A549 (cell line): Measurements from ENCODE around the gene UHRF1.

Experiments used
- EHF ChIP-seq: fragments of 250-450 bp; sonication (Bioruptor Pico); IDR thresholded peaks from 2 replicates; pipeline ENCODE4 v1.5.0; 2020; ENCODE audit warnings: mild to moderate bottlenecking
- RAD21 ChIP-seq, 2 experiments: fragments of >200 bp in 1 of 2; sonication (Bioruptor Twin) in 1 of 2; formaldehyde crosslinking in 1 of 2; IDR thresholded peaks in 1 of 2; conservative IDR thresholded peaks in 1 of 2; 2 replicates in 1 of 2; 3 replicates in 1 of 2; pipeline ENCODE4 v1.6.1; 2012 to 2018; ENCODE audit warnings: inconsistent platforms in 1 of 2
- ZNF302 ChIP-seq: fragments of 250-450 bp; sonication (Bioruptor Pico); IDR thresholded peaks from 2 replicates; pipeline ENCODE4 v1.9.0; 2021; ENCODE audit warnings: inconsistent platforms, mild to moderate bottlenecking, moderate library complexity
- TF ChIP-seq, protein P1 (sequence below): fragments of 250-450 bp; sonication (Bioruptor Pico); IDR thresholded peaks from 2 replicates; pipeline ENCODE4 v1.5.0; 2021; ENCODE audit warnings: mild to moderate bottlenecking, moderate library complexity, borderline replicate concordance
- TF ChIP-seq, protein P2 (sequence below): IDR thresholded peaks from 2 replicates; pipeline ENCODE4 v1.6.1; 2012

DNA sequence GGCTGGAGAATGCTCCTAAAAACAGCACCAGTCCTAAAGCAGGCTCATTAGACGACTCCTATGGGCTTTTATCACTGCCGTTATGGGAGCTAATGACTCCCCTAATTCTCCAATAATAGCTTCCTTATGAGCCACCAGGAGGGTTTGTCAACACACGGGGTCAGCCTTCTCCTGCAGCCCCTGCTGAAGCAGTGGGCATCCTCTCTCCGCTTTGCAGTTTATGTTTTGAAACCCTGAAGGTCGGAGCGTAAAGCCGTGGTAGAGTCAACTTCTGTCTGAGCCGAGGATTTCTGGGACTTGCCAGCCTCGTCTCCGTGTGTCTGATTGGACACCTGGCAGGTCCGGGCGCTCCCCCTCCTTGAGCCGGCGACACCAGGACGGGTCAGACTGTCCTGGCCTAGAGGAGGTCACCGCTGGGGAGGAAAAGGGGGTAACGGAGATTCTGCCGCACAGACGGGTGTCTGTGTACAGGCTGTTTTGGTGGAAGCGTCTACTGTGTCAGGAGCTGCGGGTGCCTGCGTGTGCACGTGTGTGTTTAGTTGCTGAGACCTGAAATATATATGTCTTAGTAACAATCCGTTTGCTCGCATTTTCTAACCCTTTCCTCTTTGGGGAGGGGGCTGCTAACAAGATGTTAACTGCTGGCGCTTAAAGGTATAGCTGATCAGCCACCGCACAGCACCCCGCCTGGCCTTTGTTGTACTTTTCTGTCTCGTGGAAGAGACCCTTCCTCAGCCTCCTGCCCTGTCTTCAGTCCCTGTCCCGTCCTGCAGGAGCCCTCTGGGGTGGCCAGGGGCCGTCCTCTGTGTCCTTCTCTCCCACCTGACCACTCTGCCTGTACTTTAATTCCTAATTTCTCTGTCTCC lies 61.5 kb downstream of the UHRF1 start:
- TF ChIP-seq, protein P1, sequence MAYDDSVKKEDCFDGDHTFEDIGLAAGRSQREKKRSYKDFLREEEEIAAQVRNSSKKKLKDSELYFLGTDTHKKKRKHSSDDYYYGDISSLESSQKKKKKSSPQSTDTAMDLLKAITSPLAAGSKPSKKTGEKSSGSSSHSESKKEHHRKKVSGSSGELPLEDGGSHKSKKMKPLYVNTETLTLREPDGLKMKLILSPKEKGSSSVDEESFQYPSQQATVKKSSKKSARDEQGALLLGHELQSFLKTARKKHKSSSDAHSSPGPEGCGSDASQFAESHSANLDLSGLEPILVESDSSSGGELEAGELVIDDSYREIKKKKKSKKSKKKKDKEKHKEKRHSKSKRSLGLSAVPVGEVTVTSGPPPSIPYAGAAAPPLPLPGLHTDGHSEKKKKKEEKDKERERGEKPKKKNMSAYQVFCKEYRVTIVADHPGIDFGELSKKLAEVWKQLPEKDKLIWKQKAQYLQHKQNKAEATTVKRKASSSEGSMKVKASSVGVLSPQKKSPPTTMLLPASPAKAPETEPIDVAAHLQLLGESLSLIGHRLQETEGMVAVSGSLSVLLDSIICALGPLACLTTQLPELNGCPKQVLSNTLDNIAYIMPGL (CRISPR knock-in tag) = no peak
- TF ChIP-seq, protein P2, sequence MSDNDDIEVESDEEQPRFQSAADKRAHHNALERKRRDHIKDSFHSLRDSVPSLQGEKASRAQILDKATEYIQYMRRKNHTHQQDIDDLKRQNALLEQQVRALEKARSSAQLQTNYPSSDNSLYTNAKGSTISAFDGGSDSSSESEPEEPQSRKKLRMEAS = no peak
- TF ChIP-seq EHF (CRISPR knock-in tag) = no peak
- no peak for TF ChIP-seq RAD21 (conservative IDR thresholded peaks at IDR 0.05 in 1 of 2, IDR thresholded peaks at IDR 0.05 in 1 of 2)
- TF ChIP-seq ZNF302 (CRISPR knock-in tag) = no peak
